Esophagus squamous epithelium (tissue), 5 donors: Measurements from ENCODE around the gene PARD3. TPM values are rescaled to one million over a fixed set of nuclear protein-coding genes. Genes with fewer than 3 reads are reported as not detected.
A peak's percentile ranks its signal among the peaks of the same experiment; 100 is the strongest.

Experiments used
- DNase-seq: peaks from one replicate; lab custom pipeline; 2025; lab: John Stamatoyannopoulos, UW
- H3K27ac ChIP-seq, 4 donors: fragments of 200-600 bp; sonication (generic); one replicate each; pipeline ENCODE4 v1.5.1; 2016 to 2019; ENCODE audit warnings: mild to moderate bottlenecking in 1 of 4
- H3K27me3 ChIP-seq, 4 donors: fragments of 200-600 bp; sonication (generic); 1 replicate in 3 of 4; 2 replicates in 1 of 4; pipeline versions ENCODE4 v1.5.1 to v1.6.0; 2017 to 2021; ENCODE audit warnings: antibody characterized with exemption in 1 of 4
- H3K36me3 ChIP-seq, 3 donors: fragments of 200-600 bp; sonication (generic); one replicate each; pipeline ENCODE4 v1.5.1; 2016 to 2019
- H3K4me1 ChIP-seq, 3 donors: fragments of 200-600 bp; sonication (generic); one replicate each; pipeline ENCODE4 v1.5.1; 2017 to 2019
- H3K4me3 ChIP-seq, 4 donors: fragments of 200-600 bp; sonication (generic); 1 replicate in 3 of 4; 2 replicates in 1 of 4; pipeline ENCODE4 v1.5.1; 2016 to 2019; ENCODE audit warnings: mild to moderate bottlenecking in 2 of 4, moderate library complexity in 1 of 4
- H3K9me3 ChIP-seq, 3 donors: fragments of 200-600 bp; sonication (generic); one replicate each; pipeline ENCODE4 v1.5.1; 2016 to 2019
- CTCF ChIP-seq, 6 experiments: fragments of 450-650 bp in 4 of 6; fragments of 200-600 bp in 2 of 6; sonication (generic) in 2 of 6; IDR thresholded peaks; one replicate each; pipeline ENCODE4 v1.5.1; 2016 to 2019; ENCODE audit warnings: antibody characterized with exemption in 6 of 6, mild to moderate bottlenecking in 4 of 6, moderate library complexity in 4 of 6
- POLR2A ChIP-seq, 4 donors: fragments of 450-650 bp; IDR thresholded peaks; one replicate each; pipeline ENCODE4 v1.6.1; 2017; ENCODE audit warnings: antibody characterized with exemption in 4 of 4, mild to moderate bottlenecking in 4 of 4, moderate library complexity in 3 of 4
- WGBS, 2 donors: methylation state at CpG; one replicate each; pipeline ENCODE4 v1.1.5; 2018; 5-methylcytosine and 5-hydroxymethylcytosine counted together
- intact Hi-C: fragments of 100-400 bp; cut with DNase I; formaldehyde crosslinking; loops from one replicate; pipeline ENCODE4 v1.15.0; 2022
- total RNA-seq, 4 donors: library from RNA; depleted of rRNA; stranded (reverse); fragments of >200 nt; gene quantifications; one replicate each; pipeline ENCODE4 v1.1.0, GENCODE V29; 2016
- donor health status: DM: yes; HTN: yes; CAD: no.

The PARD3 gene
- total RNA-seq, 4 donors from 2014 or later = 57.3 to 114 (median 81.7) TPM

- intact Hi-C loops = loop anchor here (10.0 kb wide), 1 partner anchor 92 kb away; no protein-coding TSS in a partner anchor
- peak overlapping the region in 3 of 4 donors; percentile 88 to 96 (median 96) for H3K27ac ChIP-seq
- 4% methylated on average over 10 of the region's 10 CpGs for WGBS, 2 donors
- peaks cover 0 to 43% (median 16%) of the 10 kb centered on the region in 3 donors for H3K4me1 ChIP-seq
- peak overlapping the region; percentile 67 to 95 (median 83) for H3K4me3 ChIP-seq
- TF ChIP-seq CTCF (IDR thresholded peaks at IDR 0.05) (peak in 2 of 6 experiments; percentile 6 to 15), POLR2A (IDR thresholded peaks at IDR 0.05) (no peak)
- H3K27me3 ChIP-seq = peaks cover 0 to 10% (median 0%) of the 10 kb centered on the region in 4 donors
- no peak for DNase-seq
- no peaks in the 10 kb centered on the region for H3K36me3 ChIP-seq
- no peaks in the 10 kb centered on the region for H3K9me3 ChIP-seq
These were observed 1.5 kb upstream of the PARD3 start for GRCh38 chr10:34816501-34817002.

- no peaks in the 10 kb centered on the region for H3K9me3 ChIP-seq
- H3K27ac ChIP-seq = peak overlapping the region; percentile 88 to 96 (median 95)
- intact Hi-C loops = loop anchor here (10.0 kb wide), 1 partner anchor 91 kb away; no protein-coding TSS in a partner anchor
- no peaks in the 10 kb centered on the region for H3K36me3 ChIP-seq
- TF ChIP-seq CTCF (IDR thresholded peaks at IDR 0.05) (no peak), POLR2A (IDR thresholded peaks at IDR 0.05) (no peak)
- H3K4me1 ChIP-seq = peaks cover 0 to 48% (median 17%) of the 10 kb centered on the region in 3 donors
- H3K4me3 ChIP-seq = peak overlapping the region; percentile 67 to 95 (median 83)
- DNase-seq = no peak
- peaks cover 0 to 10% (median 0%) of the 10 kb centered on the region in 4 donors for H3K27me3 ChIP-seq
- 0 to 1% methylated on average over 24 of the region's 24 CpGs for WGBS, 2 donors
These were observed 995 bp upstream of the PARD3 start for GRCh38 chr10:34816085-34816496.

GRCh38 chr10:34814913-34815184, 247 bp downstream of the PARD3 start:
- Histone ChIP-seq H3K27me3 (peaks cover 0 to 10% (median 0%) of the 10 kb centered on the region in 4 donors), H3K27ac (peak overlapping the region; percentile 89 to 96 (median 95)), H3K4me3 (peak overlapping the region; percentile 67 to 95 (median 83)), H3K9me3 (no peaks in the 10 kb centered on the region), H3K36me3 (no peaks in the 10 kb centered on the region), H3K4me1 (peaks cover 0 to 60% (median 17%) of the 10 kb centered on the region in 3 donors)
- intact Hi-C loops = loop anchor here (10.0 kb wide), 1 partner anchor 90 kb away; no protein-coding TSS in a partner anchor
- no CpG with 5 or more reads among the region's 45 CpGs for WGBS, 2 donors
- TF ChIP-seq POLR2A (IDR thresholded peaks at IDR 0.05) (no peak), CTCF (IDR thresholded peaks at IDR 0.05) (no peak)
- DNase-seq = no peak

GRCh38 chr10:34814223-34814912, 728 bp downstream of the PARD3 start:
- H3K36me3 ChIP-seq = no peaks in the 10 kb centered on the region
- H3K9me3 ChIP-seq = no peaks in the 10 kb centered on the region
- WGBS, 2 donors = 0% methylated on average over 7 of the region's 77 CpGs; no CpG with 5 or more reads in 1 of the 2 donors
- DNase-seq = no peak
- TF ChIP-seq CTCF (IDR thresholded peaks at IDR 0.05) = no peak
- TF ChIP-seq POLR2A (IDR thresholded peaks at IDR 0.05) = no peak
- peak overlapping the region; percentile 67 to 95 (median 83) for H3K4me3 ChIP-seq
- peak overlapping the region; percentile 89 to 96 (median 95) for H3K27ac ChIP-seq
- H3K4me1 ChIP-seq = peaks cover 0 to 65% (median 18%) of the 10 kb centered on the region in 3 donors
- H3K27me3 ChIP-seq = peaks cover 0 to 10% (median 0%) of the 10 kb centered on the region in 4 donors
- intact Hi-C loops = loop anchor here (10.0 kb wide), 1 partner anchor 90 kb away; no protein-coding TSS in a partner anchor
